HCT116 (cell line): ENCODE measurements around the gene STARD5. TPM values are rescaled to one million over a fixed set of nuclear protein-coding genes. Genes with fewer than 3 reads are reported as not detected.
"Not testable (repeated sequence)": the region's sequence is repeated elsewhere in the genome, so short reads cannot be mapped to it uniquely, and the experiment has no call there.

Experiments
- ATAC-seq: fragments of 200-7000 bp; cut with Tn5 transposase; 2 replicates; pipeline ENCODE4 v1.9.1; 2020; ENCODE audit warnings: mild to moderate bottlenecking, moderate library complexity
- BruUV-seq: library from RNA; stranded (reverse); fragments of 400-500 nt; replicated peaks from 2 replicates; lab custom pipeline; 2021; lab: Mats Ljungman, UMichigan
- CTCF ChIA-PET: fragments of 300-600 bp; sonication (Branson Sonifier 250); formaldehyde crosslinking; loops from one replicate; lab custom pipeline; 2021; ENCODE audit warnings: antibody characterized with exemption; lab: Charles Lee
- POLR2A ChIA-PET: fragments of 300-600, 350-600 bp; sonication (Branson Sonifier 250); formaldehyde crosslinking; loops from one replicate; lab custom pipeline; 2021; ENCODE audit warnings: antibody characterized with exemption; lab: Charles Lee
- RAD21 ChIA-PET, 2 experiments: fragments of 300-600 bp; sonication (Branson Sonifier 250); formaldehyde crosslinking; loops; one replicate each; lab custom pipeline; 2023; ENCODE audit warnings: low total read pairs in 2 of 2; ENCODE audit not compliant: uncharacterized antibody in 2 of 2, unreplicated experiment in 2 of 2, low non-redundant PET in 1 of 2; lab: Charles Lee
- DNase-seq: peaks from one replicate; pipeline ENCODE4 v3.0.0-alpha.2; 2010; ENCODE audit warnings: low read depth, low spot score
- H2AFZ ChIP-seq: fragments of 200-600 bp; shearing (Covaris generic), sonication (generic); 2 replicates; pipeline ENCODE4 v1.6.1; 2017; ENCODE audit warnings: low read depth, mixed run types, mixed read lengths, antibody characterized with exemption, low read length; ENCODE audit not compliant: poor library complexity, severe bottlenecking
- H3K27ac ChIP-seq: 2 replicates; pipeline ENCODE4 v1.5.1; 2012; ENCODE audit warnings: low read depth, low read length
- H3K27me3 ChIP-seq: fragments of 200-600 bp; sonication (generic); 2 replicates; pipeline ENCODE4 v1.6.1; 2016; ENCODE audit warnings: mixed run types, low read length, mixed read lengths; ENCODE audit not compliant: insufficient read depth
- H3K36me3 ChIP-seq, 2 experiments: fragments of 200-500 bp in 1 of 2; fragments of 200-600 bp in 1 of 2; sonication (Bioruptor generic) in 1 of 2; sonication (generic) in 1 of 2; 2 replicates each; pipeline versions ENCODE4 v1.5.1 to v1.6.1; 2014 to 2016; ENCODE audit warnings: low read length in 2 of 2, inconsistent platforms in 1 of 2, mixed read lengths in 1 of 2, mixed run types in 1 of 2; ENCODE audit not compliant: insufficient read depth in 2 of 2, control insufficient read depth in 1 of 2
- H3K4me1 ChIP-seq, 2 experiments: fragments of 200-600 bp in 1 of 2; sonication (generic) in 1 of 2; 2 replicates each; pipeline versions ENCODE4 v1.5.1 to v1.6.1; 2012 to 2017; ENCODE audit warnings: low read length in 2 of 2, inconsistent platforms in 1 of 2, mild to moderate bottlenecking in 1 of 2, mixed read lengths in 1 of 2, mixed run types in 1 of 2, moderate library complexity in 1 of 2; ENCODE audit not compliant: insufficient read depth in 2 of 2, control insufficient read depth in 1 of 2
- H3K4me2 ChIP-seq: fragments of 200-600 bp; sonication (generic); 2 replicates; pipeline ENCODE4 v1.6.1; 2017; ENCODE audit warnings: mixed run types, low read length, mixed read lengths
- H3K4me3 ChIP-seq, 2 experiments: fragments of 200-600 bp in 1 of 2; sonication (generic) in 1 of 2; replicated peaks in 1 of 2; 2 replicates each; pipeline ENCODE4 v1.5.1; 2011 to 2016; ENCODE audit warnings: low read length in 2 of 2, control low read depth in 1 of 2, low read depth in 1 of 2, mild to moderate bottlenecking in 1 of 2, mixed read lengths in 1 of 2, mixed run types in 1 of 2
- H3K79me2 ChIP-seq: fragments of 200-600 bp; sonication (generic); 2 replicates; pipeline ENCODE4 v1.6.1; 2017; ENCODE audit warnings: mild to moderate bottlenecking, mixed run types, low read length, moderate library complexity, mixed read lengths; ENCODE audit not compliant: insufficient read depth
- H3K9ac ChIP-seq: fragments of 200-600 bp; sonication (generic); 2 replicates; pipeline ENCODE4 v1.6.1; 2016; ENCODE audit warnings: low read length, mixed read lengths
- H3K9me2 ChIP-seq: fragments of 200-600 bp; sonication (generic), shearing (Covaris generic); 2 replicates; pipeline ENCODE4 v1.6.1; 2017; ENCODE audit warnings: mixed run types, mild to moderate bottlenecking, moderate library complexity; ENCODE audit not compliant: insufficient read depth
- H3K9me3 ChIP-seq, 2 experiments: fragments of 200-500 bp in 1 of 2; fragments of 200-600 bp in 1 of 2; sonication (Bioruptor generic) in 1 of 2; sonication (generic) in 1 of 2; 2 replicates each; pipeline ENCODE4 v1.6.1; 2014 to 2017; ENCODE audit warnings: low read length in 2 of 2, mixed read lengths in 2 of 2, inconsistent platforms in 1 of 2, low read depth in 1 of 2, mild to moderate bottlenecking in 1 of 2, mixed run types in 1 of 2, moderate library complexity in 1 of 2; ENCODE audit not compliant: control insufficient read depth in 1 of 2, insufficient read depth in 1 of 2
- H4K20me1 ChIP-seq: fragments of 200-600 bp; sonication (generic), shearing (Covaris generic); 2 replicates; pipeline ENCODE4 v1.6.1; 2017; ENCODE audit warnings: mixed run types, mild to moderate bottlenecking, moderate library complexity; ENCODE audit not compliant: insufficient read depth
- CEBPB ChIP-seq: IDR thresholded peaks from 2 replicates; pipeline ENCODE4 v1.6.1; 2012; ENCODE audit warnings: low read depth
- EGR1 ChIP-seq: IDR thresholded peaks from 2 replicates; pipeline ENCODE4 v1.6.1; 2012; ENCODE audit warnings: low read depth
- RAD21 ChIP-seq: IDR thresholded peaks from 2 replicates; pipeline ENCODE4 v1.6.1; 2012; ENCODE audit warnings: low read depth, mild to moderate bottlenecking
- ZFX ChIP-seq: fragments of 450-650 bp; IDR thresholded peaks from 2 replicates; pipeline ENCODE4 v1.6.1; 2017
- intact Hi-C: fragments of 100-400 bp; cut with micrococcal nuclease; formaldehyde crosslinking; loops from 2 replicates; pipeline ENCODE4 v1.10.0; 2022
- total RNA-seq: library from RNA; stranded (reverse); gene quantifications from one replicate; pipeline ENCODE4 v1.2.1, GENCODE V29; 2021; ENCODE audit not compliant: unreplicated experiment
- TF ChIP-seq, protein P1 (sequence below), 3 experiments: fragments of 200-600 bp in 1 of 3; sonication (generic) in 1 of 3; IDR thresholded peaks in 2 of 3; conservative IDR thresholded peaks in 1 of 3; 2 replicates each; pipeline ENCODE4 v1.5.1; 2012 to 2017; ENCODE audit warnings: low read depth in 2 of 3, low read length in 2 of 3, antibody characterized with exemption in 1 of 3, borderline replicate concordance in 1 of 3, control low read depth in 1 of 3, mild to moderate bottlenecking in 1 of 3, mixed read lengths in 1 of 3, mixed run types in 1 of 3, moderate library complexity in 1 of 3; ENCODE audit not compliant: insufficient read depth in 1 of 3
- TF ChIP-seq, protein P2 (sequence below): IDR thresholded peaks from 2 replicates; pipeline ENCODE4 v1.6.1; 2012

STARD5 gene
- total RNA-seq, 1 experiment from 2014 or later = 4.0 TPM

- no peak overlapping the region for H2AFZ ChIP-seq
- H3K4me1 ChIP-seq = no peaks in the 10 kb centered on the region
- no peak overlapping the region for H3K4me2 ChIP-seq
- no peaks in the 10 kb centered on the region for H3K9me2 ChIP-seq
- H3K36me3 ChIP-seq = no peaks in the 10 kb centered on the region
- CTCF ChIA-PET = interaction anchor here (1.5 kb wide), 1 partner anchor 65 kb away, joined by 3 read pairs; no protein-coding TSS in a partner anchor
- H3K79me2 ChIP-seq = no peaks in the 10 kb centered on the region
- H3K9ac ChIP-seq = no peak overlapping the region
- DNase-seq (no peak), ATAC-seq (no peak)
- RAD21 ChIA-PET = no interaction called here
- no peak overlapping the region for H3K27ac ChIP-seq
- TF ChIP-seq ZFX = no peak
- no peak for TF ChIP-seq CEBPB
- TF ChIP-seq, protein P1, sequence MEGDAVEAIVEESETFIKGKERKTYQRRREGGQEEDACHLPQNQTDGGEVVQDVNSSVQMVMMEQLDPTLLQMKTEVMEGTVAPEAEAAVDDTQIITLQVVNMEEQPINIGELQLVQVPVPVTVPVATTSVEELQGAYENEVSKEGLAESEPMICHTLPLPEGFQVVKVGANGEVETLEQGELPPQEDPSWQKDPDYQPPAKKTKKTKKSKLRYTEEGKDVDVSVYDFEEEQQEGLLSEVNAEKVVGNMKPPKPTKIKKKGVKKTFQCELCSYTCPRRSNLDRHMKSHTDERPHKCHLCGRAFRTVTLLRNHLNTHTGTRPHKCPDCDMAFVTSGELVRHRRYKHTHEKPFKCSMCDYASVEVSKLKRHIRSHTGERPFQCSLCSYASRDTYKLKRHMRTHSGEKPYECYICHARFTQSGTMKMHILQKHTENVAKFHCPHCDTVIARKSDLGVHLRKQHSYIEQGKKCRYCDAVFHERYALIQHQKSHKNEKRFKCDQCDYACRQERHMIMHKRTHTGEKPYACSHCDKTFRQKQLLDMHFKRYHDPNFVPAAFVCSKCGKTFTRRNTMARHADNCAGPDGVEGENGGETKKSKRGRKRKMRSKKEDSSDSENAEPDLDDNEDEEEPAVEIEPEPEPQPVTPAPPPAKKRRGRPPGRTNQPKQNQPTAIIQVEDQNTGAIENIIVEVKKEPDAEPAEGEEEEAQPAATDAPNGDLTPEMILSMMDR (IDR thresholded peaks at IDR 0.05 in 2 of 3, conservative IDR thresholded peaks at IDR 0.05 in 1 of 3; ENCODE audit: borderline replicate concordance in 1 of 3, insufficient read depth in 1 of 3, low read depth in 2 of 3, low read length in 2 of 3) = no peak
- TF ChIP-seq EGR1 = no peak
- no peak for TF ChIP-seq RAD21
- TF ChIP-seq, protein P2, sequence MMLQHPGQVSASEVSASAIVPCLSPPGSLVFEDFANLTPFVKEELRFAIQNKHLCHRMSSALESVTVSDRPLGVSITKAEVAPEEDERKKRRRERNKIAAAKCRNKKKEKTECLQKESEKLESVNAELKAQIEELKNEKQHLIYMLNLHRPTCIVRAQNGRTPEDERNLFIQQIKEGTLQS = no peak
- H3K27me3 ChIP-seq = no peaks in the 10 kb centered on the region
- no TSS peak for BruUV-seq
- no peaks in the 10 kb centered on the region for H4K20me1 ChIP-seq
- POLR2A ChIA-PET = no interaction called here
- H3K4me3 ChIP-seq = no peak overlapping the region
- no peaks in the 10 kb centered on the region for H3K9me3 ChIP-seq
- intact Hi-C loops = no loop called here
Measured at GRCh38 chr15:81331600-81331999, 7.7 kb upstream of the STARD5 start.

- DNase-seq, H3K4me1 ChIP-seq, H3K27ac ChIP-seq, H4K20me1 ChIP-seq, H3K27me3 ChIP-seq, RAD21 ChIA-PET, H2AFZ ChIP-seq, H3K9ac ChIP-seq, H3K9me3 ChIP-seq, H3K4me2 ChIP-seq, H3K36me3 ChIP-seq, ATAC-seq, H3K9me2 ChIP-seq, intact Hi-C loops, H3K4me3 ChIP-seq, BruUV-seq, H3K79me2 ChIP-seq, POLR2A ChIA-PET: not testable (repeated sequence)
- CTCF ChIA-PET = interaction anchor here (1.0 to 1.5 kb wide), 2 partner anchors 13 to 65 kb away, joined by 3 read pairs; no protein-coding TSS in a partner anchor
Measured at GRCh38 chr15:81331141-81331540, 7.2 kb upstream of the STARD5 start.
